SK-N-SH (cell line): ENCODE data around the gene PTH. TPM values are rescaled to one million over a fixed set of nuclear protein-coding genes. Genes with fewer than 3 reads are reported as not detected.

Source experiments
- CTCF ChIA-PET: fragments of 300-600, 350-600 bp; formaldehyde crosslinking; extraction: SDS; loops from one replicate; lab custom pipeline; 2021; lab: Yijun Ruan, JAX
- POLR2A ChIA-PET: fragments of 350-600 bp; sonication (Branson Sonifier 250); formaldehyde crosslinking; extraction: SDS; loops from one replicate; lab custom pipeline; 2020; ENCODE audit warnings: antibody characterized with exemption, inconsistent platforms; lab: Yijun Ruan, JAX
- DNase-seq: peaks from one replicate; pipeline ENCODE4 v3.0.0; 2012
- H2AFZ ChIP-seq: fragments of 200-600 bp; sonication (generic); 2 replicates; pipeline ENCODE4 v1.8.1; 2016; ENCODE audit warnings: antibody characterized with exemption, mild to moderate bottlenecking, low read depth
- H3F3A ChIP-seq: fragments of 200-600 bp; sonication (generic); replicated peaks from 2 replicates; pipeline ENCODE3; 2016; ENCODE audit warnings: antibody characterized with exemption, mild to moderate bottlenecking; ENCODE audit not compliant: insufficient read depth
- H3K27ac ChIP-seq, 2 experiments: fragments of 200-500 bp in 1 of 2; fragments of 200-600 bp in 1 of 2; sonication (Bioruptor generic) in 1 of 2; sonication (generic), shearing (Covaris generic) in 1 of 2; 2 replicates each; pipeline versions ENCODE4 v1.5.1 to v1.6.1; 2014 to 2016; ENCODE audit warnings: low read depth in 2 of 2, inconsistent platforms in 1 of 2, low read length in 1 of 2, mild to moderate bottlenecking in 1 of 2, mixed read lengths in 1 of 2
- H3K27me3 ChIP-seq: fragments of 200-600 bp; sonication (generic), shearing (Covaris generic); 2 replicates; pipeline ENCODE4 v1.6.1; 2016; ENCODE audit warnings: mixed run types; ENCODE audit not compliant: insufficient read depth
- H3K36me3 ChIP-seq, 2 experiments: fragments of 200-500 bp in 1 of 2; fragments of 200-600 bp in 1 of 2; sonication (Bioruptor generic) in 1 of 2; sonication (generic) in 1 of 2; replicated peaks in 1 of 2; 2 replicates each; pipeline versions ENCODE3 to v1.5.1; 2014 to 2016; ENCODE audit warnings: low read length in 1 of 2, mild to moderate bottlenecking in 1 of 2; ENCODE audit not compliant: insufficient read depth in 2 of 2, control insufficient read depth in 1 of 2
- H3K4me1 ChIP-seq, 2 experiments: fragments of 200-500 bp in 1 of 2; fragments of 200-600 bp in 1 of 2; sonication (Bioruptor generic) in 1 of 2; sonication (generic), shearing (Covaris generic) in 1 of 2; 2 replicates each; pipeline versions ENCODE4 v1.5.1 to v1.6.1; 2014 to 2016; ENCODE audit warnings: low read depth in 1 of 2, low read length in 1 of 2, mixed run types in 1 of 2; ENCODE audit not compliant: insufficient read depth in 2 of 2, control insufficient read depth in 1 of 2
- H3K4me2 ChIP-seq: fragments of 200-600 bp; sonication (generic), shearing (Covaris generic); 2 replicates; pipeline ENCODE4 v1.6.1; 2017; ENCODE audit warnings: mixed run types
- H3K4me3 ChIP-seq, 2 experiments: fragments of 200-500 bp in 1 of 2; fragments of 200-600 bp in 1 of 2; sonication (Bioruptor generic) in 1 of 2; sonication (generic), shearing (Covaris generic) in 1 of 2; 2 replicates each; pipeline versions ENCODE4 v1.5.1 to v1.8.1; 2014 to 2016; ENCODE audit warnings: low read depth in 2 of 2, inconsistent platforms in 1 of 2, low read length in 1 of 2, mild to moderate bottlenecking in 1 of 2, mixed read lengths in 1 of 2, moderate library complexity in 1 of 2
- H3K79me2 ChIP-seq: fragments of 200-600 bp; sonication (generic); 2 replicates; pipeline ENCODE4 v1.8.1; 2017; ENCODE audit warnings: mild to moderate bottlenecking; ENCODE audit not compliant: insufficient read depth
- H3K9ac ChIP-seq: fragments of 200-600 bp; sonication (generic); 2 replicates; pipeline ENCODE4 v1.6.1; 2017; ENCODE audit warnings: mixed run types
- H3K9me2 ChIP-seq: fragments of 200-600 bp; sonication (generic); 2 replicates; pipeline ENCODE4 v1.6.1; 2017; ENCODE audit warnings: mixed run types
- H3K9me3 ChIP-seq: fragments of 200-600 bp; sonication (generic); 2 replicates; pipeline ENCODE4 v1.6.1; 2017; ENCODE audit warnings: mixed run types, mild to moderate bottlenecking, moderate library complexity
- H4K20me1 ChIP-seq: fragments of 200-600 bp; sonication (generic); 2 replicates; pipeline ENCODE4 v1.6.1; 2017; ENCODE audit warnings: mild to moderate bottlenecking, mixed run types; ENCODE audit not compliant: insufficient read depth
- EZH2phosphoT487 ChIP-seq: fragments of 200-600 bp; sonication (generic); IDR thresholded peaks from 2 replicates; pipeline ENCODE4 v1.6.1; 2017; ENCODE audit warnings: low read depth, mixed run types, mild to moderate bottlenecking, antibody characterized with exemption, moderate library complexity, borderline replicate concordance
- GABPA ChIP-seq: IDR thresholded peaks from 2 replicates; pipeline ENCODE4 v1.4.0; 2012; ENCODE audit warnings: low read depth, mild to moderate bottlenecking
- JUND ChIP-seq: IDR thresholded peaks from 2 replicates; pipeline ENCODE4 v1.4.0; 2012
- MAX ChIP-seq: IDR thresholded peaks from 2 replicates; pipeline ENCODE4 v1.4.0; 2012; ENCODE audit warnings: low read depth
- MEF2A ChIP-seq: IDR thresholded peaks from 2 replicates; pipeline ENCODE4 v1.4.0; 2012; ENCODE audit warnings: low read depth, borderline replicate concordance
- MXI1 ChIP-seq: IDR thresholded peaks from 2 replicates; pipeline ENCODE4 v1.6.1; 2012; ENCODE audit warnings: mild to moderate bottlenecking, low read depth, low read length, improper control_type of control experiment
- NRF1 ChIP-seq: IDR thresholded peaks from 2 replicates; pipeline ENCODE4 v1.6.1; 2012; ENCODE audit warnings: low read depth, mild to moderate bottlenecking, low read length
- POLR2AphosphoS5 ChIP-seq: IDR thresholded peaks from 2 replicates; pipeline ENCODE4 v1.6.1; 2012; ENCODE audit warnings: low read depth, low read length
- RCOR1 ChIP-seq: fragments of 150-350 bp; IDR thresholded peaks from 2 replicates; pipeline ENCODE4 v1.6.1; 2017; ENCODE audit warnings: antibody characterized with exemption, low read length
- TAF1 ChIP-seq: IDR thresholded peaks from 2 replicates; pipeline ENCODE4 v1.6.1; 2012; ENCODE audit warnings: low read depth, mild to moderate bottlenecking, low read length, moderate library complexity, borderline replicate concordance
- TCF12 ChIP-seq: IDR thresholded peaks from 2 replicates; pipeline ENCODE4 v1.4.0; 2012
- YY1 ChIP-seq: IDR thresholded peaks from 2 replicates; pipeline ENCODE4 v1.4.0; 2012; ENCODE audit warnings: low read depth, mild to moderate bottlenecking
- WGBS: methylation state at CpG from one replicate; pipeline ENCODE4 v1.1.6; 2017; ENCODE audit warnings: low lambda C conversion rate; 5-methylcytosine and 5-hydroxymethylcytosine counted together
- polyA plus RNA-seq, 3 experiments: library from polyadenylated mRNA; depleted of rRNA; stranded (reverse); fragments of >200 nt; gene quantifications; 2 replicates each; pipeline ENCODE4 v1.2.3, GENCODE V29; 2012
- TF ChIP-seq, protein P1 (sequence below): IDR thresholded peaks from 2 replicates; pipeline ENCODE4 v1.4.0; 2012; ENCODE audit warnings: low read depth, borderline replicate concordance
- TF ChIP-seq, protein P2 (sequence below): fragments of 150-350 bp; IDR thresholded peaks from 2 replicates; pipeline ENCODE4 v1.6.1; 2017; ENCODE audit warnings: antibody characterized with exemption, low read length, low read depth, borderline replicate concordance

Gene PTH
- polyA plus RNA-seq, 1 of the 3 experiments (the other 2 are of a cell fraction) = not detected

- Histone ChIP-seq H3K4me3 (no peak overlapping the region), H3K9ac (no peak overlapping the region), H3K4me1 (no peaks in the 10 kb centered on the region), H3K27ac (no peak overlapping the region), H2AFZ (no peak overlapping the region), H3K9me3 (peaks cover 4% of the 10 kb centered on the region; the same call in 1 of the 2 replicates), H3K9me2 (no peaks in the 10 kb centered on the region), H3K4me2 (no peak overlapping the region), H4K20me1 (no peaks in the 10 kb centered on the region), H3F3A (no peaks in the 10 kb centered on the region), H3K36me3 (no peaks in the 10 kb centered on the region), H3K79me2 (no peaks in the 10 kb centered on the region), H3K27me3 (no peaks in the 10 kb centered on the region; the same call in 1 of the 2 replicates)
- CTCF ChIA-PET = no interaction called here
- no peak for DNase-seq
- TF ChIP-seq GABPA = no peak
- no peak for TF ChIP-seq MXI1
- no peak for TF ChIP-seq NRF1
- no peak for TF ChIP-seq TAF1
- TF ChIP-seq RCOR1 = no peak
- 63% methylated on average over 3 of the region's 3 CpGs for WGBS
- POLR2A ChIA-PET = no interaction called here
Measured at GRCh38 chr11:13479688-13480087, 16.1 kb downstream of the PTH start.

DNA sequence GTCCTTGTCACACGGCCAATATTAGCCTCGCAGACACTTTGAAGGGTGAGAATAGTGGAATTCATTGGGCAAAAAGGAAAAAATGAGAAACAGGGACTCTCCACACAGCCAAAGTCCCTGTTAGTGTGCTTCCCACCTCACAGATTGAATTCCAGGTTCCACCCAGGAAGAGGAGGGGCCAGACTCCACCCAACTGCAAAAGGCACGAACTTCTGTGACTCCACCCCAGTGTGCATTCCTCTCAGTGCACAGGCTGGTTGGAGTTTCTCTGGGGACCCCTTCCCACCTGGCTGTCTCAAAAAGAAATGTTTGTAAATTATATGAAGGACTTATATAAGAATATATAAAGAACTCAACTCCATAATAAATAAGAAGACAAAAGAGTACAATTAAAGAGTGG is 20.7 kb downstream of the PTH start:
- no peaks in the 10 kb centered on the region for H3K4me1 ChIP-seq
- DNase-seq = no peak
- ChIA-PET CTCF (no interaction called here), POLR2A (no interaction called here)
- H2AFZ ChIP-seq = no peak overlapping the region
- TF ChIP-seq MEF2A = no peak
- TF ChIP-seq POLR2AphosphoS5 = no peak
- TF ChIP-seq, protein P1, sequence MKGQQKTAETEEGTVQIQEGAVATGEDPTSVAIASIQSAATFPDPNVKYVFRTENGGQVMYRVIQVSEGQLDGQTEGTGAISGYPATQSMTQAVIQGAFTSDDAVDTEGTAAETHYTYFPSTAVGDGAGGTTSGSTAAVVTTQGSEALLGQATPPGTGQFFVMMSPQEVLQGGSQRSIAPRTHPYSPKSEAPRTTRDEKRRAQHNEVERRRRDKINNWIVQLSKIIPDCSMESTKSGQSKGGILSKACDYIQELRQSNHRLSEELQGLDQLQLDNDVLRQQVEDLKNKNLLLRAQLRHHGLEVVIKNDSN = no peak
- no peak for TF ChIP-seq MAX
- TF ChIP-seq YY1 = no peak
- TF ChIP-seq TCF12 = no peak
- no peak for TF ChIP-seq JUND
- TF ChIP-seq, protein P2, sequence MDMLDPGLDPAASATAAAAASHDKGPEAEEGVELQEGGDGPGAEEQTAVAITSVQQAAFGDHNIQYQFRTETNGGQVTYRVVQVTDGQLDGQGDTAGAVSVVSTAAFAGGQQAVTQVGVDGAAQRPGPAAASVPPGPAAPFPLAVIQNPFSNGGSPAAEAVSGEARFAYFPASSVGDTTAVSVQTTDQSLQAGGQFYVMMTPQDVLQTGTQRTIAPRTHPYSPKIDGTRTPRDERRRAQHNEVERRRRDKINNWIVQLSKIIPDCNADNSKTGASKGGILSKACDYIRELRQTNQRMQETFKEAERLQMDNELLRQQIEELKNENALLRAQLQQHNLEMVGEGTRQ = no peak
- TF ChIP-seq EZH2phosphoT487 = no peak
- peaks cover 4% of the 10 kb centered on the region; the same call in 1 of the 2 replicates for H3K27me3 ChIP-seq
- no peak overlapping the region for H3K4me2 ChIP-seq
- no peak overlapping the region for H3K27ac ChIP-seq
- WGBS = 63% methylated on average over 3 of the region's 3 CpGs
- no peaks in the 10 kb centered on the region for H4K20me1 ChIP-seq
- no peaks in the 10 kb centered on the region for H3F3A ChIP-seq
- H3K9ac ChIP-seq = no peak overlapping the region
- H3K79me2 ChIP-seq = no peaks in the 10 kb centered on the region
- H3K4me3 ChIP-seq = no peak overlapping the region
- H3K9me2 ChIP-seq = no peaks in the 10 kb centered on the region
- H3K9me3 ChIP-seq = no peaks in the 10 kb centered on the region
- no peaks in the 10 kb centered on the region for H3K36me3 ChIP-seq
